Suprapubic skin (tissue), 3 donors: Measurements from ENCODE around the gene SFTPA1.

Experiments
- CTCF ChIP-seq, 2 donors: fragments of 200-600 bp in 1 of 2; fragments of 450-650 bp in 1 of 2; sonication (generic) in 1 of 2; IDR thresholded peaks; one replicate each; pipeline ENCODE4 v1.5.1; 2016 to 2019; ENCODE audit warnings: antibody characterized with exemption in 2 of 2, mild to moderate bottlenecking in 1 of 2, moderate library complexity in 1 of 2
- EP300 ChIP-seq: sonication (generic); formaldehyde crosslinking; IDR thresholded peaks from one replicate; pipeline ENCODE4 v1.6.1; 2017; ENCODE audit warnings: antibody characterized with exemption

DNA sequence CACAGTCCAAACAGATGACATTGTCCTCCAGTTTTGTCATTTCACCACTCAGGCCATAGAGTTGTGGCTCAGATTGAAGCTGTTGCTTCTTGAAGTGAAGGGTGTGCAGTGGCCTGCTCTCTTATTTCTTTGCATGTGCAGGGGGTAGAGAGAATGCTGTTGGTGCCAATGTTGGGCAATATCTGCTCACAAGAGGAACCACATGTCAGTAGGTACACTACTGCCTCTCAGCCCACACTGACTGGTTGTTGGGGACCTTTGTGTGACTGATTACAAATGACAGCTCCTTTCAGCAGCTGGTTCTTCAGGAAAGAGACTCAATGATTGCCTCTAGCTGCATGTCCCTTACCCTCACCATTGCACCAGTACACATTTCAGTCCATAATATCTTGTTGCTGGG is 21.9 kb upstream of the SFTPA1 start:
- TF ChIP-seq CTCF (IDR thresholded peaks at IDR 0.05) (no peak), EP300 (no peak)
